GM08714 (cell line): ENCODE measurements around the gene STARD9.

Source experiments
- H3K4me3 ChIP-seq: fragments of 200-500 bp; sonication (Bioruptor generic); 2 replicates; pipeline ENCODE4 v1.5.1; 2014; ENCODE audit warnings: mild to moderate bottlenecking, low read length, inconsistent platforms
- ZNF274 ChIP-seq: IDR thresholded peaks from 2 replicates; pipeline ENCODE4 v1.6.1; 2012; ENCODE audit warnings: mild to moderate bottlenecking, low read depth, low read length

The STARD9 gene

DNA sequence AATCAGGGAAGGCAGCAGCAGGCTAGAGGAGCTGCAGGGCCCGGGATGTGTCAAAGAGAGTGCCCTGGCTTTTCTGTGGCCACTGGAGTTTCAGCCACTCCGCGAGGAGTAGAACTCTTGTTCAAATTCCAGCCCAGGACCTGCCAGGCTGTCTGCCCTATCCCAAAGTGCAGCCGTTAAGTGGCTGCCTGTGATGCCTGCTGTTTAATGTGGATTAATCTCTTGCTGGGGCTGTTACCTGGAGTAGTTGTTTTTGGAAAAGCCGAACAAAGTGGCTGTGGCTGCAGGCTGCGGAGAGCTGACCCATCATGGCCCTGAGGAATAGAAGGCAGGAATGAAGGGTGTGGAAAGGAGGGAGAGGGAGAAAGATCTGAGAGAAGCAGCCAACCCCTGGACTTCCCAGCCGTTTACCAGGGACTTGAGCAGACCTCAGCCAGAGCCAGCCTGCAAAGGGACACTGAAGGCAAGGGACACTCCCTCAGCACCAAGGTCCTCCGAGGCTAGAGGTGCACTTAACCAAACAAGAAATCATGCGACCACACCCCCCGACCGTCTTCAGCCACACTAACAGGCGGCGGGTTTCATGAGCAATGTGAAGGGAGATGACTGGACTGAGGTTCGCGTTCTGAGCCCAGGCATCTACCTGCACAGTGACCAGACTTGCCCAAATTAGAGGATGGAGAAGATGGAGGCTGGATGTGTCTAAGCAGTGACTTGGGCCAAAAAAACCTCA lies 156.9 kb downstream of the STARD9 start:
- TF ChIP-seq ZNF274: no peak
- H3K4me3 ChIP-seq: no peak overlapping the region

DNA sequence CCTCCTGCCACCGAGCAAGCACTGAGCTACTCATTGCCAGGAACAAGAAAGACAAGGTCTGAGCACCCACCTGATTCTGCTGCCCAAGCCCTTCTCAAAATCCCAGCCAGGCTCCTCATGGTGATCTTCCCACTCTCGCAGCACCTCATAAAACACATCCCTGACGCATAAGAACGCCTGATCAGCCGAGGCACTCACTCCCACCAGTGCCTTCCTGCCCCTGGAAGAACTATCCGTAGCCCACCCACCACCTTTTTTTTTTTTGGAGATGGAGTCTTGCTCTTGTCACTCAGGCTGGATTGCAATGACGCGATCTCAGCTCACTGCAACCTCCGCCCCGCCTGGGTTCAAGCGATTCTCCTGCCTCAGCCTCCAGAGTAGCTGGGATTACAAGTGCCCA lies 157.6 kb downstream of the STARD9 start:
- no peak for TF ChIP-seq ZNF274
- H3K4me3 ChIP-seq: no peak overlapping the region

- no peak overlapping the region for H3K4me3 ChIP-seq
- no peak for TF ChIP-seq ZNF274
These were observed 158.8 kb downstream of the STARD9 start for GRCh38 chr15:42734076-42734672.

- TF ChIP-seq ZNF274: no peak
- H3K4me3 ChIP-seq: peak overlapping the region; percentile 76; the same call in 1 of the 2 replicates
These were observed 160.2 kb downstream of the STARD9 start for GRCh38 chr15:42735382-42736165.

DNA sequence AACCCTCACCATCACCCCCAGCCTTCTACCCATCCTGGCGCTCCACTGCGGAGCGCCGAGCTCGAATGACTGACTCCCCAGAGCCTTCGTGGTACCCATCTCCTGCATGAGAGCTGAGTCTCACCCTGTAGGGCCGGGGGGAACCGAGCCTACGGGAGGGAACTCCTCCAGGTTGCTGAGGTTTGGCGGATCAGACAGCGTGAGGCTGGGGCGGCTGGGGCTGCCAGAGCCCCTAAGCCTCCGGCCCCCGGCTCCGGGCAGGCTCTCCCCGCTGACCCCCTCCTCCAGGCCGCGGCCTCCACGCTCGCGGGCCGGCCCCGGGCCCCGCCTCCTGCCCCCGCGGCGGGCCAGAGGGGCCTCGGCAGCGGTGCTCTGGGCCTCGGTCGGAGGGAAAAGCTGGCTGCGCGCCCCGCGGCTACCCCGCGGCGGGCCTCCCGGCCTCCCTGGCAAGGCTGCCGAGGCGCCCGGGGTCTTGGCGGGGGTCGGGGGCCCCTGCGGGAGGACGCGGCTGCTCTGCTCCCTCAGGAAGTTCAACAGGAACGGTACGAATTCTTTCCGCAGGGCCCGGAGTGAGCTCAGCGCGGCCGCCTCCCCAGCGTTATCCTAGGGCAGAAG lies 160.9 kb downstream of the STARD9 start:
- peak overlapping the region; percentile 76 for H3K4me3 ChIP-seq
- TF ChIP-seq ZNF274: no peak

DNA sequence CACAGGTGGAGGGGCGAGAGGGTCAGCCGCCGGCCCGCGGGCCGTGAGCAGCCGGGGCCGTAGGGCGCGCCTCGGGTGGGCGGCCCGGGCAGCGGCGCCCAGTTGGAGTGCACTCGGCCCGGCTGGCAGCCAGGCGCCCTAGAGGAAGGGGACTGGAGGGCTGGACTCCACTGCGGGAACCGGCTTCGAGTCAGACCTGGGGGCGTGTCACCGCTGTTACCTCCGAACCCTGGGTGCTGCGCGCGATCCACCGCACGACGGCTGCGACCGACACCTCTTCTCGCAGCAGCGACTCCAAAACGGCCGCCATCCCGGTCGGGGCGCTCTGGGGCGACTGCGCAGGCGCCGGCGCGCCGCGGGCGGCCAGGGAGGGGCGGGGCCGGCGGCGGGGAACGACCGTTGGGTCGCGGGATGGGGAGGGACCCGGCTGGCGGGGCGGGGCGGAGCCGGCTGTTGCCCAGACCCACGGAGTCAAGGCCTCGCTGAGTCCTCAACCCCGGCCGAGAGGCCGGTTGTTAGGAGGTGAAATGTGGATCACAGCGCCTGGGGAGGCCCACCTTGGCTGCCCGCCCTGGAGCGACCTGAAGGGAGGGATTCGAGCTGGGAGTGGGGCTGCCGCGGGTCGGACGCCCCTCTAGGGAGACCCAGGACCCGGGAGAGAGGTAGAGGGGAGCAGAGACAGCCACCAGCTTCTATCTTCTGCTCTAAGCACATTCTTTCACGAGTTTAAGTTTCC lies 161.6 kb downstream of the STARD9 start, which contains the start of gene CDAN1:
CDAN1 (minus strand) TSS at position 336 of the 736 bp plus-strand sequence; CDS start at position 310, 26 bp downstream.
- no peak for TF ChIP-seq ZNF274
- H3K4me3 ChIP-seq: peak within 1 kb of the TSS; percentile 89

- H3K4me3 ChIP-seq: peak overlapping the region; percentile 89; the same call in 1 of the 2 replicates
These were observed 162.3 kb downstream of the STARD9 start for GRCh38 chr15:42737529-42738328.

GRCh38 chr15:42741710-42742109 lies 166.3 kb downstream of the STARD9 start:
- no peak overlapping the region for H3K4me3 ChIP-seq
- no peak for TF ChIP-seq ZNF274

More at GRCh38 chr15:42737529-42738328, 162.3 kb downstream of the STARD9 start:
- no peak for TF ChIP-seq ZNF274

GRCh38 chr15:42742149-42742548 lies 166.7 kb downstream of the STARD9 start:
- TF ChIP-seq ZNF274: no peak
- H3K4me3 ChIP-seq: no peak overlapping the region

GRCh38 chr15:42744195-42744594 lies 168.8 kb downstream of the STARD9 start:
- H3K4me3 ChIP-seq: no peak overlapping the region
- TF ChIP-seq ZNF274: no peak

DNA sequence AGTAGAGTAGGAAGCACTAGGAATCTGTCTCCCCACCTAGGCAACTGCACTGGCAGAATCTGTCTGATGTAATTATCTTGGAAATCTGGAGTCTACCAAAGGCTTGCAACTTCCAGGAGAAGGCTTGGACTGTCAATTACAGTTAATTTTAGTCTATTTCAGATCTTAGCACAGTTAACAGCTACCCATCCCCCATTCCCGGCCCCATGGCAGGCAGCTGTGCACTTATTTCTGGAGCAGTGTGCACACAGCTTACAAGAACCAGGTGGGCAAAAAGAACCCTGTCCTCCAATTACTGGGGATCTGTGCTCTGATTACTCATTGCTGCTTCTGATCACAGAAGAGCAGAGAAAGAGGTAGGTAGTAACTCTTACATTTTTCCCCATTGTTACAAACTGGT lies 173.9 kb downstream of the STARD9 start:
- TF ChIP-seq ZNF274: no peak
- H3K4me3 ChIP-seq: no peak overlapping the region

- no peak overlapping the region for H3K4me3 ChIP-seq
- no peak for TF ChIP-seq ZNF274
These were observed 174.9 kb downstream of the STARD9 start for GRCh38 chr15:42750306-42750705.

DNA sequence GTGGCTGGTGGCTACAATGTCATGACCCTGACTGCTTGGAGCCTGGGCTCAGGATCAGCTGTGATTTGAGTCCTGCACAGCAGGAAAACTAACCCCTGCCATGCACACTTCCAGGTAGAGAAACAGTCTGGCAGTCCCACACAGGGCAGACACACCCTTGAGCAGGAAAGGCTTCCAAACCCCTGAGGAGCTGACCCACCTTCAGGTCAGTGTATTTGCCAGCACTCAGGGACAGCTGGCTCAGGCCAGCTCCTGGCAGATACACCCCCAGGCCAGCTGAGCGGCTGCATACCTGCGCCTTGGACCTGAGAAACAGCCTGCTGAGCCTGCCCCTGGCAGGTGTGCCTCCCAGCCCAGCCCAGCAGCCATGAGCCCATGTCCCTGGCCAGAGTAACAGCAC lies 183.7 kb downstream of the STARD9 start:
- no peak overlapping the region for H3K4me3 ChIP-seq
- no peak for TF ChIP-seq ZNF274
